ENCODE data around the gene BCAS1. TPM values are rescaled to one million over a fixed set of nuclear protein-coding genes. Genes with fewer than 3 reads are reported as not detected.

The BCAS1 gene
- total and polyA plus RNA-seq, 12 donors, result 0.07 to 2.3 (median 0.13) TPM; not detected in 7

- Histone ChIP-seq H3K27me3 (no peaks in the 10 kb centered on the region), H3K27ac (no peak overlapping the region), H3K36me3 (replicated peaks in 1 of 2) (no peaks in the 10 kb centered on the region), H3K9me3 (replicated peaks in 1 of 3) (no peaks in the 10 kb centered on the region), H3K4me1 (replicated peaks in 1 of 2) (no peaks in the 10 kb centered on the region), H3K4me3 (no peak overlapping the region)
- no peak for TF ChIP-seq POLR2A (IDR thresholded peaks at IDR 0.05)
- TF ChIP-seq CTCF (IDR thresholded peaks at IDR 0.05), result no peak
- intact Hi-C loops (cut with DNase I), result no loop called here
- 80 to 89% (median 83%) methylated on average over 3 of the region's 3 CpGs for WGBS, 4 donors
- DNase-seq, result no peak
Observed at GRCh38 chr20:54020868-54021267, 49.5 kb downstream of the BCAS1 start.

GRCh38 chr20:54020348-54020747 lies 50.0 kb downstream of the BCAS1 start:
- DNase-seq, result no peak
- Histone ChIP-seq H3K4me1 (replicated peaks in 1 of 2) (no peaks in the 10 kb centered on the region), H3K27me3 (no peaks in the 10 kb centered on the region), H3K27ac (no peak overlapping the region), H3K36me3 (replicated peaks in 1 of 2) (no peaks in the 10 kb centered on the region), H3K4me3 (no peak overlapping the region), H3K9me3 (replicated peaks in 1 of 3) (no peaks in the 10 kb centered on the region)
- TF ChIP-seq CTCF (IDR thresholded peaks at IDR 0.05), result no peak
- TF ChIP-seq POLR2A (IDR thresholded peaks at IDR 0.05), result no peak
- 74 to 83% (median 78%) methylated on average over 7 of the region's 7 CpGs for WGBS, 4 donors
- intact Hi-C loops (cut with DNase I), result no loop called here

GRCh38 chr20:54019585-54019984 lies 50.8 kb downstream of the BCAS1 start:
- TF ChIP-seq POLR2A (IDR thresholded peaks at IDR 0.05), result no peak
- TF ChIP-seq CTCF (IDR thresholded peaks at IDR 0.05), result no peak
- intact Hi-C loops (cut with DNase I), result no loop called here
- no peaks in the 10 kb centered on the region for H3K27me3 ChIP-seq
- H3K36me3 ChIP-seq (replicated peaks in 1 of 2), result no peaks in the 10 kb centered on the region
- no peak overlapping the region for H3K4me3 ChIP-seq
- no peak overlapping the region for H3K27ac ChIP-seq
- 73 to 83% (median 75%) methylated on average over 5 to 6 of the region's 6 CpGs for WGBS, 4 donors
- no peaks in the 10 kb centered on the region for H3K4me1 ChIP-seq (replicated peaks in 1 of 2)
- no peak for DNase-seq
- no peaks in the 10 kb centered on the region for H3K9me3 ChIP-seq (replicated peaks in 1 of 3)

GRCh38 chr20:54019127-54019526 lies 51.3 kb downstream of the BCAS1 start:
- intact Hi-C loops (cut with DNase I), result no loop called here
- no peak for DNase-seq

More at GRCh38 chr20:54019127-54019526, 51.3 kb downstream of the BCAS1 start:
- Histone ChIP-seq H3K9me3 (replicated peaks in 1 of 3) (no peaks in the 10 kb centered on the region), H3K4me1 (replicated peaks in 1 of 2) (no peaks in the 10 kb centered on the region), H3K4me3 (no peak overlapping the region), H3K27ac (no peak overlapping the region), H3K27me3 (no peaks in the 10 kb centered on the region), H3K36me3 (replicated peaks in 1 of 2) (no peaks in the 10 kb centered on the region)
- TF ChIP-seq POLR2A (IDR thresholded peaks at IDR 0.05), result no peak
- no peak for TF ChIP-seq CTCF (IDR thresholded peaks at IDR 0.05)
- 78 to 86% (median 83%) methylated on average over 4 of the region's 4 CpGs for WGBS, 4 donors

Data from adrenal gland (tissue), 12 donors.